Stomach (tissue), 9 donors: ENCODE measurements around the gene CCDC66. TPM values are rescaled to one million over a fixed set of nuclear protein-coding genes. Genes with fewer than 3 reads are reported as not detected.
A peak's percentile ranks its signal among the peaks of the same experiment; 100 is the strongest.
"Not testable (repeated sequence)": the region's sequence is repeated elsewhere in the genome, so short reads cannot be mapped to it uniquely, and the experiment has no call there.

Source experiments
- DNase-seq, 2 donors: peaks; one replicate each; pipeline versions ENCODE4 v3.0.0 to v3.0.0-alpha.2; 2013 to 2019
- H3K27ac ChIP-seq, 5 donors: fragments of 200-600 bp in 4 of 5; sonication (generic) in 4 of 5; one replicate each; pipeline ENCODE4 v1.5.1; 2013 to 2019; ENCODE audit warnings: mild to moderate bottlenecking in 1 of 5, moderate library complexity in 1 of 5
- H3K27me3 ChIP-seq, 3 donors: fragments of 200-600 bp; sonication (generic); one replicate each; pipeline ENCODE4 v1.5.1; 2017 to 2019; ENCODE audit warnings: mixed run types in 1 of 3
- H3K36me3 ChIP-seq, 4 donors: fragments of 200-600 bp; sonication (generic); 1 replicate in 3 of 4; 2 replicates in 1 of 4; pipeline ENCODE4 v1.5.1; 2016 to 2019
- H3K4me1 ChIP-seq, 4 donors: fragments of 200-600 bp; sonication (generic); one replicate each; pipeline ENCODE4 v1.5.1; 2016 to 2019
- H3K4me3 ChIP-seq, 4 donors: fragments of 200-600 bp; sonication (generic) in 3 of 4; one replicate each; pipeline ENCODE4 v1.5.1; 2016 to 2019; ENCODE audit warnings: mild to moderate bottlenecking in 1 of 4
- H3K9me3 ChIP-seq, 4 donors: fragments of 200-600 bp; sonication (generic); one replicate each; pipeline ENCODE4 v1.5.1; 2016 to 2019
- CTCF ChIP-seq, 7 experiments: fragments of 450-650 bp in 4 of 7; fragments of 200-600 bp in 3 of 7; sonication (generic) in 3 of 7; IDR thresholded peaks; one replicate each; pipeline ENCODE4 v1.5.1; 2016 to 2019; ENCODE audit warnings: antibody characterized with exemption in 7 of 7, control low read depth in 2 of 7, mild to moderate bottlenecking in 1 of 7
- EP300 ChIP-seq: sonication (generic); formaldehyde crosslinking; IDR thresholded peaks from one replicate; pipeline ENCODE4 v1.6.1; 2017; ENCODE audit warnings: antibody characterized with exemption
- POLR2A ChIP-seq, 4 donors: fragments of 450-650 bp; IDR thresholded peaks; one replicate each; pipeline ENCODE4 v1.6.1; 2016; ENCODE audit warnings: antibody characterized with exemption in 4 of 4, control low read depth in 2 of 4, mild to moderate bottlenecking in 1 of 4, moderate library complexity in 1 of 4
- POLR2AphosphoS5 ChIP-seq, 3 donors: sonication (generic); formaldehyde crosslinking; IDR thresholded peaks; one replicate each; pipeline ENCODE4 v1.6.1; 2016; ENCODE audit warnings: antibody characterized with exemption in 3 of 3
- WGBS, 5 donors: extraction: QIAGEN DNeasy Blood & Tissue Kit in 3 of 5; methylation state at CpG; one replicate each; pipeline versions ENCODE4 v1.1.5 to v1.1.7; 2013 to 2018; 5-methylcytosine and 5-hydroxymethylcytosine counted together
- intact Hi-C: fragments of 100-400 bp; cut with DNase I; formaldehyde crosslinking; loops from one replicate; pipeline ENCODE4 v1.15.1; 2023; ENCODE audit warnings: low total_unique reads
- polyA plus RNA-seq, 3 donors: library from polyadenylated mRNA; stranded (reverse); fragments of 200-250 nt; gene quantifications; one replicate each; pipeline ENCODE4 v1.2.3, GENCODE V29; 2013
- total RNA-seq, 5 donors: library from RNA; depleted of rRNA; stranded (reverse); fragments of >200 nt; gene quantifications; one replicate each; pipeline versions ENCODE4 v1.1.0 to v1.2.3, GENCODE V29; 2014 to 2016
- donor health status: healthy with polysubstance abuse.
- donor health status: Bipolar disorder and iron deficiency.
- donor health status: healthy.

The CCDC66 gene
- total and polyA plus RNA-seq, 8 donors: 3.5 to 66.3 (median 9.5) TPM

DNA sequence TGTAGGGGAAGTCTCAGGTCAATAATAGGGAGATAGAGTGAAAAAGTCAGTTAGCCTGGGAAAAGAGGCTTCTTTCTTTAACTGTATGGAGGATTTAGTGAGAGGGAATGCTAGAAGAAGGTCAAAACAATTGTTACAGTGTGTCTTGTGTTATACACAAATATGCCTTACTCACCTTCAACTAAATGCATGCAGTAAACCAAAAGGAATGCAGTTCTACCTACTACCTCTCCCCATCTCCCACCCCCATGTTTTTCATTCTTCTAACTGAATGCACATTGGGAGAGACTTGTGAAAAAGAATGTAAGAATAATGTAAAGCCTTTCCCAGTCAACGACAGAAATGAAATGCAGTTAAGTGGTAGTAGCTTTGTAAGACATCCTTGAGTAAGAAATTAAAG lies 33.8 kb downstream of the CCDC66 start:
- DNase-seq: no peak
- Histone ChIP-seq H3K9me3 (no peaks in the 10 kb centered on the region), H3K4me1 (peaks cover 0 to 9% (median 0%) of the 10 kb centered on the region in 4 donors), H3K36me3 (peaks cover 0 to 29% (median 26%) of the 10 kb centered on the region in 4 donors), H3K27me3 (no peaks in the 10 kb centered on the region), H3K4me3 (no peak overlapping the region), H3K27ac (no peak overlapping the region)
- no peak for TF ChIP-seq POLR2A (IDR thresholded peaks at IDR 0.05)
- no peak for TF ChIP-seq CTCF (IDR thresholded peaks at IDR 0.05)
- TF ChIP-seq EP300: no peak
- TF ChIP-seq POLR2AphosphoS5 (IDR thresholded peaks at IDR 0.05): no peak
- intact Hi-C loops: no loop called here
- WGBS, 5 donors: 61 to 68% (median 65%) methylated on average over 1 of the region's 1 CpG

DNA sequence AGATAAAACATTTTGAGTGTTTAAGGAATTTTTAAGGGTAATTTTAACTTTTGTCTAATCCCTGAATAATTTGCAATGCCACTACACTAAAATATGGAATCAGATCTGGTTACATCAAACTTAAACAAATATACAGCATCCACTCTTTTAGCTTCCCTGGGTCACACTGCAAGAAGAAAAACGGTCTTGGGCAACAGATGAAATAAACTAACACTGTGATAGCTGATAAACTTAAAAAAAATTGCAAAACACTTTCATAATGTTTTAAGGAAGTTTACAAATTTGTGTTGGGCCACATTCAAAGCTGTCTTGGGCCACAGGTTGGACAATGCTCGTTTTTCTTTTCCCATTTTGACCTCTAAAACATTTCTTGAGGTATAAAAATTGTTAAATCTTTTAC lies 34.3 kb downstream of the CCDC66 start:
- Histone ChIP-seq H3K27ac (no peak overlapping the region), H3K4me1 (peaks cover 0 to 9% (median 0%) of the 10 kb centered on the region in 4 donors), H3K27me3 (no peaks in the 10 kb centered on the region), H3K36me3 (peaks cover 0 to 34% (median 30%) of the 10 kb centered on the region in 4 donors), H3K9me3 (no peaks in the 10 kb centered on the region), H3K4me3 (no peak overlapping the region)
- intact Hi-C loops: no loop called here
- TF ChIP-seq POLR2A (IDR thresholded peaks at IDR 0.05) (no peak), POLR2AphosphoS5 (IDR thresholded peaks at IDR 0.05) (no peak), EP300 (no peak), CTCF (IDR thresholded peaks at IDR 0.05) (no peak)
- WGBS, 5 donors: 17 to 28% (median 25%) methylated on average over 2 of the region's 2 CpGs
- no peak for DNase-seq

GRCh38 chr3:56593455-56594158 lies 36.6 kb downstream of the CCDC66 start:
- H3K4me3 ChIP-seq: no peak overlapping the region
- peaks cover 0 to 9% (median 0%) of the 10 kb centered on the region in 4 donors for H3K4me1 ChIP-seq
- 68 to 91% (median 78%) methylated on average over 6 of the region's 6 CpGs for WGBS, 5 donors
- intact Hi-C loops: no loop called here
- peak in 1 of 2 donors; percentile 67 for DNase-seq
- TF ChIP-seq EP300 (no peak), POLR2AphosphoS5 (IDR thresholded peaks at IDR 0.05) (peak in 1 of 3 donors; percentile 13)
- H3K9me3 ChIP-seq: no peaks in the 10 kb centered on the region
- no peaks in the 10 kb centered on the region for H3K27me3 ChIP-seq
- H3K27ac ChIP-seq: no peak overlapping the region
- H3K36me3 ChIP-seq: peaks cover 0 to 54% (median 39%) of the 10 kb centered on the region in 4 donors

DNA sequence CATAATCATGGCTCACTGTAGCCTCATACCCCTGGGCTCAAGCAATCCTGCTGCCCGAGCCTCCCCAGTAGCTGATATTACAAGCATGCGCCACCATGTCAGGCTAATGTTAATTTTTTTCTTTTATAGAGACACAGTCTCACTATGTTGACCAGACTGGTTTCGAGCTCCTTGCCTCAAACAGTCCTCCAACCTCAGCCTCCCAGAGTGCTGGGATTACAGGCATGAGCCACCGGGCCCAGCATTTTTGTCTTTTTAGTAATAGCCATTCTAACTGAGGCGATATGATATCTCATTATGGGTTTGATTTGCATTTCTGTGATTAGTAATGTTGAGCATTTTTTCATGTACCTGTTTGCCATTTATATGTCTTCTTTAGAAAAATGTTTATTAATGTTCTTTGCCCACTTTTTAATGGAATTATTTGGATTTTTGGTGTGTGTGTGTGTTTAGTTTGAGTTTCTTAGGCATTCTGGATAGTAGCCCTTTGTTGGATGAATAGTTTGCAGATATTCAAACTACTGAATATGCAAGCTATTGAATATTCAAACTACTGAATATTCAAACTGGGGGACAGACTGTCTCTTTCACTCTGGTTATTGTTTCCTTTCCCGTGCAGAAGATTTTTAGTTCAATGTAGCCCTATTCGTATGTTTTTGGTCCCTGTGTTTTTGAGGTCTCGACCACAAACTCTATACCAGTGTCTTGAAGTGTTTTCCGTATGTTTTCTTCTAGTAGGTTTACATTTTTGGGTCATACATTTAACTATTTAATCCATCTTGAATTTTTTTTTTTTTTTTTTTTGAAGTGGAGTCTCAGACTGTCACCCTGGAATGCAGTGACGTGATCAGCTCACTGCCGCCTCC lies 39.2 kb downstream of the CCDC66 start:
- Histone ChIP-seq H3K36me3 (peaks cover 0 to 77% (median 49%) of the 10 kb centered on the region in 4 donors), H3K27ac (no peak overlapping the region), H3K4me3 (no peak overlapping the region), H3K4me1 (peaks cover 0 to 4% (median 0%) of the 10 kb centered on the region in 4 donors), H3K27me3 (no peaks in the 10 kb centered on the region), H3K9me3 (no peaks in the 10 kb centered on the region)
- WGBS, 5 donors: 84 to 97% (median 93%) methylated on average over 11 of the region's 11 CpGs
- no peak for TF ChIP-seq CTCF (IDR thresholded peaks at IDR 0.05)
- TF ChIP-seq EP300: no peak
- TF ChIP-seq POLR2A (IDR thresholded peaks at IDR 0.05): no peak
- TF ChIP-seq POLR2AphosphoS5 (IDR thresholded peaks at IDR 0.05): no peak
- intact Hi-C loops: no loop called here
- no peak for DNase-seq

DNA sequence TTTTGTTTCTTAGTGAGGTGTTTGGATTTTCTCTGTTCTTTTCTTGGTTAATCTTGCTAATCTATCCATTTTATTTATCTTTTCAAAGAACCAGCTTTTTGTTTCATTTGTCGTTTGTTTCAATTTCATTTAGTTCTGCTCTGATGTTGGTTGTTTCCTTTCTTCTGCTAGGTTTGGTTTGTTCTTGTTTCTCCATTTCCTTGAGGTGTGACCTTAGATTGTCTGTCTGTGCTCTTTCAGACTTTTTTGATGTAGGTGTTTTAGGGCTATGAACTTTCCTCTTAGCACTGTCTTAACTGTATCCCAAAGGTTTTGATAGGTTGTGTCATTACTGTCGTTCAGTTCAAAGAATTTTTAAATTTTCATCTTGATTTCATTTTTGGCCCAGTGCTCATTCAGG lies 51.5 kb downstream of the CCDC66 start:
- H3K27ac ChIP-seq, intact Hi-C loops, H3K4me3 ChIP-seq, H3K27me3 ChIP-seq, H3K4me1 ChIP-seq, DNase-seq: not testable (repeated sequence)
- Histone ChIP-seq H3K36me3 (peaks cover 18 to 61% (median 44%) of the 10 kb centered on the region in 4 donors), H3K9me3 (peaks cover 0 to 14% (median 0%) of the 10 kb centered on the region in 4 donors)
- WGBS, 5 donors: 74 to 90% (median 82%) methylated on average over 1 to 2 of the region's 2 CpGs
